Stimulated activated CD4-positive, alpha-beta T cell treated with anti-CD3 and anti-CD28 coated beads, Interleukin-2, amount 100 ng/mL, for 24 hours (primary cell): Measurements from ENCODE around the gene TGFBR3.
A peak's percentile ranks its signal among the peaks of the same experiment; 100 is the strongest.

Source experiments
- DNase-seq, 2 donors: peaks; one replicate each; pipeline ENCODE4 v3.0.0-alpha.2; 2020

TGFBR3 gene

GRCh38 chr1:91819038-91819788 is 66.7 kb downstream of the TGFBR3 start:
- no peak for DNase-seq

GRCh38 chr1:91818713-91818975 is 67.3 kb downstream of the TGFBR3 start:
- DNase-seq = no peak

GRCh38 chr1:91817211-91817905 is 68.6 kb downstream of the TGFBR3 start:
- DNase-seq = no peak

DNA sequence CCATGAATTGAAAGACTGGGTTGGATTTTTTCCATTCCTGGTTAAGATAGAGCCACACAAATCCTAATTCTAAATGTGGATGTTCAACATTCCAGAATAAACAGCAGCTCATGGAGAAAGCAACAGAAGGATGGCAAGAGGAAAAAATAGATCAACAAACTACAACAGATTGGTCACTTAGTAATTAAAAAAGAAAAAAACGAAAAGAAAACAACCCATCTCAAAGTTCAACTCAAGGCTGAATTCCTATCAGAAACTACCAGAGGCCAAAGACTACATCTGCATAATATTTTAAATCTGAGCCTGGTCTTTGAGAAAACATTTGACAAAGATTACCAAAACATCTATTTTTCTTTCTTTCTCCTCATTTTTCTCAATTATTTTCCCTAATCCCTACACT is 69.9 kb downstream of the TGFBR3 start:
- DNase-seq = no peak

- no peak for DNase-seq
Observed at GRCh38 chr1:91814448-91814847, 71.5 kb downstream of the TGFBR3 start.

DNA sequence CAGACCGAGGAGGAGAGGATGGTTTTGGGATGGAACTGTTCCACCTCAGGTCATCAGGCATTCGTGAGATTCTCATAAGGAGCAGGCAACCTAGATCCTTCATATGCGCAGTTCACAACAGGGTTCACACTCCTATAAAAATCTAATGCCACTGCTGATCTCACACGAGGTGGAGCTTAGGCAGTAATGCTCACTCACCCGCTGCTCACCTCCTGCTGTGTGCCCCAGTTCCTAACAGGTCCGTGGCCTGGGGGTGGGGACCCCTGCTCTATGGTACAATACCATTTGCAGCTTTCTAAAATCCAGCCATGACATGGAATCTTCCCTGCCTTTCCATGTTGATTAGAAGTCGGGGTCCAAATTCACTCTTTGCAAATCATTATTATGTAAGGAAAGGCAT is 72.1 kb downstream of the TGFBR3 start:
- no peak for DNase-seq

DNA sequence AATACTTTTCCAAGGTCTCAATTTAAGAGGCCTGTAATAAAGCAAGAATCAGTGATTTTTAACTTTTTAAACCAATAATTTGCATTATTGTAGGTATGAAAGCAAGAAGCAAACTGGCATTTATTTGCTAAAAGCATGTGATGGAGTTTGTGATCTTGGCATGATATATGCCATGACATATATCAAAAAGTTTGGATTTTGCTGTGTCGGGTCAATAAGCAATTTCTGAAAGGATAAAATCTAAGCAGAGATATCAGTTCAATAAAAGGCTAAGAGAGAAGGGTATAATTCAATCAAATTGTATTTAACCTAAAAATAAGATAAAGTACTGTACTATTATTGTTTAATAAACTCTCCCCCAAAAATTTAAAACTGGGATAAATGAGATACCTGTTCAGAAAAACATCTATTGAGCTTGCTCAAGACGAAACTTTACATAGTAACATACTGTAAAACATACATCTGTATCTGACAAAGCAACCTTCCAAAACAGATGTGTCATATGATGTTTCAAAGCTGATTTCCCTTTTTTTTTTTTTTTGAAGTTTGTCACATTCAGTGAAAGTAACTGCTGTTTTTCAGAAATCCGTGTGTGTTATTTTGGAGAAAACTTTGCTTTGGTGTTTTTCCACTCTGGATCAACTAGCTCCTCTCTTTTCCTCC is 74.5 kb downstream of the TGFBR3 start:
- DNase-seq = no peak

DNA sequence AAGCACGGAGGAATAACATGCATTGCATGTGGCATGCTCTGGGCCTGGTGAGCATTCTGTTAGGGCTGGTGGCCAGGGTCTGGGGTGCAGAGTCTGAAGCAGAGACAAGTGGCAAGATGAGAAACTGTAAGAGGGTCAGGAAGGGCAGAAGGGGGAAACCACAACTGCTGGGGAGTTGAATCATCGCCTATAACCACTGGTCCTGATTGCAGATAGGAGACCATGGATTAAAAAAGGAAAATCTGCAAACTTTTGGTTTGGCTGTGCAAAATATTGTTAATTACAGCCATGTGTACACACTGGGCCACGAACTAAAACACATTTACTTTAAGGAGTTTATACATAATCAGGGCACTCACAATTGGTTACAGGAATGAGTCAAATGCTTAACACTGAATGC is 76.6 kb downstream of the TGFBR3 start:
- peak in 1 of 2 donors; percentile 14 for DNase-seq

DNA sequence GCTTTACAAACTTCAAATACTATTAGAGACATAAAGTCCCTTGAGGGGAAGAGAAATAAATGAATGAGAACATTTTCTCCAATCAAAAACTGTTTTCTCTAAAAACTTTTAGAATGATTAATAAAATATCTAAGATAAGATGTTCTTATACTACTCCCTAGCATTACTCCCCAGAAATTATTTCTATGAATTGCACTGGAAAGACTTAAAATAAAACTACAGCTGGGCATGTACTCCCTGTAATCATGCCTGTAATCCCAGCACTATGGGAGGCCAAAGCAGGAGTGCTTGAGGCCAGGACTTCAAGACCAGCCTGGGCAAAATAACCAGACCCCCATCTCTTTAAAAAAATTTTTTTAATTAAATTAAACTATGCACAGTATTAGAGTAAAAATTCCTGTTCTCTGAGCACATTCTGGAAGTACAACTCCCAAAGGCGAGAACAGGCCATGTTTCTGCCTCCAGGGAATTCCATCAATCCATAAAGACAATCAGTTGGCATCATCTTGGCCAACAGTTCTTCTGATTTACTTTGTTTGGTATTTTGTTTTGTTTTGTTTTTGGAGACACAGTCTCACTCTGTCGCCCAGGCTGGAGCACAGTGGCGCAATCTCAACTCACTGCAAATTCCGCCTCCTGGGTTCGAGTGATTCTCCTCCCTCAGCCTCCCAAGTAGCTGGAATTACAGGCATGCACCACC is 77.9 kb downstream of the TGFBR3 start:
- DNase-seq = no peak

- DNase-seq = no peak
Observed at GRCh38 chr1:91806769-91807700, 78.9 kb downstream of the TGFBR3 start.

- no peak for DNase-seq
Observed at GRCh38 chr1:91806181-91806768, 79.7 kb downstream of the TGFBR3 start.

DNA sequence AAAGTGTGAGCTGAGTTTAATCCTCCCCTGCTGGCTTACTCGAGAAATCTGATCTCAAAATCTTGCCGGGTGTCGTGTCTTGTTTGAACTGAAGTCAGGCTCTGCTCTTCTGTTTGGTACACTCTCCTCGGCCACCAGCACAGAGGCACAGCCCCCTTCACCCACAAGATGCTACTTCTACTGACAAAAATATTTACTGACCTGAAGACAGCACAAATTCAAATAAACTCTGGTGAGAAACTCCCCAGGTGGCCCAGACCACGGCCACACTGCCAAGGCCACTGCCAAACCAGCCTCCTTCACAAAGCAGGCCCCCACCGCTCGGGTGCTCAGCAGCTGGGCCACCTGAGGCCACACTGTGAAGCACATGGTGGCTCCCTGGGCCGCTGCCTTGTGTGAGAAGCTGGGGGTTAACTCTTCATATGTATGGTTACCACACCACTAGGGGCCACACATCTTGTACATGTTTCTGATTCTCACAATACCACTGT is 80.6 kb downstream of the TGFBR3 start:
- DNase-seq = no peak

GRCh38 chr1:91804546-91805023 is 81.4 kb downstream of the TGFBR3 start:
- peak; percentile 75 to 77 for DNase-seq

DNA sequence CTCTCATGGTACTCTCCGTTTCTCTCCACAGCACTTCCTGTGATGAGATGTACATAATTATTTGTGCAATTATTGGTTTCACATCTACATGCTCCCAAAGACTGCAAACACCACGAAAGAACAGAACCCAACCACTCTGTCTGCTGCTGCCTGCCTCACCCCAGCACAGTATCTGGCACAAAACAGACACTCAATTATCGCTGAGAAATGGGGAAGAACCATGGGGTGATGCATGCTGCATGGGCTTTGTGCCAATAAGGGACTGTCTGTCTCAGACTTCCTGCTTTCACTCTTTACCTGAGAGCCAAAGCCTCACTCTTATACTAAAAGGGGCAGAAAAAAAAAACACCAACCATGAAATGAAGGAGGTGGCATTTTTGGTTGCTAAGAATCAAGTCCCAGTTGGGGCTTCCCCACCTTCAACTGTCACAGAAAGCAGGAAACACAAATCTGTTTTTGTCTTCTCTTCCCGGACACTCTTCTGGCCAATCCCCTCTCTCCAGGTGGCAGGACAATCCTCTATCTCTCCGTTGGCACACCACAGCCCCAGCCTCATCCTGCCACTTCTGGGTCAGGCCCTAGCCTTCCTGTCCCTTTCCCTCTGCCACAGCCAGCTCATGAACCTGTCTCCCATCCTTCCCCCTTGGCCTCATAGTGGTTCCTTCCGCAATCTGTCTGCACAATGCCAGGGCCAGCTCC is 82.0 kb downstream of the TGFBR3 start:
- peak; percentile 68 to 72 for DNase-seq

DNA sequence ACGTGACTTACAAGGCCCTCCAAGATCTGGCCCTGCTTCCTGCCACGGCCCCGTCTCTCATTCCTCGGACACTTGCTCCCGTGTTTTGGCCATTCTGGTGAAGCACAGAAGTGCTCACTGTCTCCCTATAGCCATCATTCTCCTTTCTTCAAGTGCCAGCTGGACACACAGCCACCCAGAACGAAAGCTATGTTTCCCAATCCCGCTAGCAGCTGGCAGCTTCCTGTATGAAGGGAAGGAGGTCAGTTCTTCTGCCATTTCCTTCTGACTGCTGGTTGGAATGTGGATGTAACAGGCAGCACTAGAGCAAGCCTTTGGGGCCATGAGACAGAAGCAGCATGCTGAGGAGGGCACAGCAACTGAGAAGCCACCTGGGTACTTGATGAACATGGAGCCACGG is 82.8 kb downstream of the TGFBR3 start:
- DNase-seq = no peak

DNA sequence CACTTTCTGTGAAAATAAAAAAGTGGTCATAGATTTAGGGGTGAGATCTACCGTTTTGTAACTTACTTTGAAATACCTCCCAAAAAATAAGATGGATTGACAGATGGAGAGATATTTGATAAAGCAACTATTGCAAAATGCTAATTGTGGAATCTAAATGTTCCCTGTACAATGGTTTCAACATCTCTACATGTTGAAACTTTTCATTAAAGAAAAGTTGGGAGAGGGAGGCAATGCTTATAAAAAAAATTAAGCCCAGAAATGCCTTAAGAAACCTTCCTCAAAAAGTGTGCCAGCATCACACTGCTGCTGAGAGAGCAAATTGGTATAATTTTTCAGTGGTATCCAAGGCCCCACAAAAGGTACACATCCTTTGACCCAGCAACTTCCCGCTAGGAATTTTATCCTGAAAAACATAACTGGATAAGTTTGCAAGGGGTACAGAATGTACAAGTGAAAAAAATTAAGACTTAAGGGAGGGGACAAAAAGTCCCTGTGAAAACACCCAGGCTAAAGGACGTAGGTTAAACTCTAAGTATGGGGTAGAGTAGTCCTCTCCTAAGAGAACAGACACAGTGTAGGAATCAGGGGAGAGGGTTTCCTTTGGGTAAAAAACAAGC is 84.3 kb downstream of the TGFBR3 start:
- no peak for DNase-seq

DNA sequence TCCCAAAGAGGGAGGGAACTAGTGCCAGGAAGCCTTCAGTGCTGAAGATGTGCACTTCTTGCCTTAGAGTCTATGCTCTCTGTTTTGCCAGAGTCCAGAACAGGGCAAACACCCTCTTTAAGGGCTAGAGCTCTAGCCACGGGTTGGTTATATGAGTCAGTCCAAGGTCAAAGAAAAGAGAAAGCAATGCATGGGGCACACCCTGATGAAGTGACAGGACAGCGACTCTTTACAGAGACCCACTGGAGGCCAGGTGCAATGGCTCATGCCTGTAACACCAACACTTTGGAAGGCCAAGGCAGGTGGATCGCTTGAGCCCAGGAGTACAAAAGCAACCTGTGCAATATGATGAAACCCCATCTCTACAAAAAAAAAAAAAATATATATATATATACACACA is 86.1 kb downstream of the TGFBR3 start:
- DNase-seq = no peak

DNA sequence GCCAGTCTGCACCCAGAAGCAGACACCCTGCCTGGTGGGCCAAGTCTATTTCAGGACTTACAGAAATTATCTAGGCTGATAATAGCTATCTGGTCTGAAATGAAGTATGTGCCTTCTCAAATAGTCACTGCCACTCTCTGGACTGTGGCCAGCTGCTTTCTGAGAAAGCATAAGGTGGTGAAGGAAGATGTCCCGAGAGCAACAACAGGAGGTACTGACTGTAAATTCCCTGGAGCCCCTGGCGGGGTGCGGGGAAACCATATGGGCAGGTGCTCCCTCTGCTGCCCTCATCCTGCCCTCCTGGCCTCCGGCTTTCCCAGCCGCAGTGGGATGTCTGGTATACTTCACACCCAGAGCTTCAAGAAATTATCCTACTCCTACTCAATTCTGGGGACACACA is 86.8 kb downstream of the TGFBR3 start:
- DNase-seq = no peak

DNA sequence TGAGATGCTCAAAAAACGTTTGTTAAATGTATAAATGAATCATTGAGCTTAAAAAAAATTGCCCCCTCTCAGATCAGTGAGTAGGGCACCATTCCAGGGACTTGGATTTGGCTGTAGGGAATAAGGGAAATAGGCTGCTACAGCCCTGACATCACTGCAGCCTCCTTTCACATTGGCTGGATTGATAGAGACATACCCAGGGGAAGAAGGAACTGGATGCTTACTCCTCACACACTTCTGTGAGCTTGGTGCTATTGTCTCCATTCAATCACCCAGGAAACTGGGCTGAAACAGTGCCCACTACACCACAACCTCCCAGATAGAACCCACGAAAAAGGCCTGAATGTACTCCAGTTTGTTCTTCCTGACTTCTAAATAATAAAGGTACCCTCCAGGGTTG is 87.2 kb downstream of the TGFBR3 start:
- DNase-seq = no peak

GRCh38 chr1:91798241-91798648 is 87.7 kb downstream of the TGFBR3 start:
- DNase-seq = no peak

GRCh38 chr1:91797164-91797563 is 88.8 kb downstream of the TGFBR3 start:
- DNase-seq = no peak
